OCI-LY1 (cell line): Measurements from ENCODE around the gene CFAP221.

Source experiments
- H2AFZ ChIP-seq: fragments of 200-600 bp; sonication (generic), shearing (Covaris generic); 2 replicates; pipeline ENCODE4 v1.6.0; 2014; ENCODE audit warnings: antibody characterized with exemption, mild to moderate bottlenecking, low read length
- H3F3A ChIP-seq: fragments of 200-600 bp; sonication (generic), shearing (Covaris generic); 2 replicates; pipeline ENCODE4 v1.6.0; 2014; ENCODE audit warnings: mild to moderate bottlenecking, antibody characterized with exemption, low read length, moderate library complexity; ENCODE audit not compliant: insufficient read depth
- H3K27ac ChIP-seq: fragments of 200-600 bp; sonication (generic); 2 replicates; pipeline ENCODE4 v1.5.1; 2014; ENCODE audit warnings: low read length, mixed run types, mild to moderate bottlenecking, low read depth; ENCODE audit not compliant: poor library complexity, severe bottlenecking
- H3K27me3 ChIP-seq: fragments of 200-600 bp; sonication (generic); 2 replicates; pipeline ENCODE4 v1.6.0; 2014; ENCODE audit warnings: antibody characterized with exemption, mild to moderate bottlenecking, low read length, moderate library complexity; ENCODE audit not compliant: insufficient read depth
- H3K36me3 ChIP-seq: fragments of 200-600 bp; sonication (generic); 2 replicates; pipeline ENCODE4 v1.6.1; 2014; ENCODE audit warnings: mild to moderate bottlenecking, antibody characterized with exemption, low read length, moderate library complexity, mixed read lengths; ENCODE audit not compliant: insufficient read depth
- H3K4me1 ChIP-seq: fragments of 200-600 bp; sonication (generic); 2 replicates; pipeline ENCODE4 v1.5.1; 2014; ENCODE audit warnings: mild to moderate bottlenecking, low read length, moderate library complexity; ENCODE audit not compliant: insufficient read depth, severe bottlenecking
- H3K4me2 ChIP-seq: fragments of 200-600 bp; sonication (generic), shearing (Covaris generic); 2 replicates; pipeline ENCODE4 v1.6.1; 2014; ENCODE audit warnings: low read length
- H3K4me3 ChIP-seq: fragments of 200-600 bp; sonication (generic); 2 replicates; pipeline ENCODE4 v1.5.1; 2014; ENCODE audit warnings: low read length, low read depth, mild to moderate bottlenecking, mixed read lengths; ENCODE audit not compliant: poor library complexity, severe bottlenecking
- H3K79me2 ChIP-seq: fragments of 200-600 bp; shearing (Covaris generic); 2 replicates; pipeline ENCODE4 v1.6.1; 2016; ENCODE audit warnings: mixed run types, low read length, mixed read lengths; ENCODE audit not compliant: insufficient read depth
- H3K9ac ChIP-seq: fragments of 200-600 bp; sonication (generic), shearing (Covaris generic); 2 replicates; pipeline ENCODE4 v1.6.1; 2014; ENCODE audit warnings: mild to moderate bottlenecking, low read length, mixed read lengths
- H3K9me2 ChIP-seq: fragments of 200-600 bp; sonication (generic), shearing (Covaris generic); 2 replicates; pipeline ENCODE4 v1.6.1; 2014; ENCODE audit warnings: low read depth, mild to moderate bottlenecking, low read length, mixed read lengths
- H3K9me3 ChIP-seq: fragments of 200-600 bp; shearing (Covaris generic); 2 replicates; pipeline ENCODE4 v1.6.1; 2014; ENCODE audit warnings: low read length, mixed read lengths
- H4K20me1 ChIP-seq: fragments of 200-600 bp; sonication (generic), shearing (Covaris generic); 2 replicates; pipeline ENCODE4 v1.6.0; 2016; ENCODE audit warnings: mild to moderate bottlenecking, low read length; ENCODE audit not compliant: insufficient read depth
- EZH2 ChIP-seq: fragments of 200-600 bp; sonication (generic), shearing (Covaris generic); IDR thresholded peaks from 2 replicates; pipeline ENCODE4 v1.8.0; 2017; ENCODE audit warnings: borderline replicate concordance, mixed run types, mild to moderate bottlenecking, antibody characterized with exemption, low read length, moderate library complexity, mixed read lengths
- TF ChIP-seq, protein P1 (sequence below): fragments of 200-600 bp; sonication (generic), shearing (Covaris generic); IDR thresholded peaks from 2 replicates; pipeline ENCODE4 v1.5.1; 2017; ENCODE audit warnings: mild to moderate bottlenecking, antibody characterized with exemption, low read length, moderate library complexity, mixed read lengths

Gene CFAP221

DNA sequence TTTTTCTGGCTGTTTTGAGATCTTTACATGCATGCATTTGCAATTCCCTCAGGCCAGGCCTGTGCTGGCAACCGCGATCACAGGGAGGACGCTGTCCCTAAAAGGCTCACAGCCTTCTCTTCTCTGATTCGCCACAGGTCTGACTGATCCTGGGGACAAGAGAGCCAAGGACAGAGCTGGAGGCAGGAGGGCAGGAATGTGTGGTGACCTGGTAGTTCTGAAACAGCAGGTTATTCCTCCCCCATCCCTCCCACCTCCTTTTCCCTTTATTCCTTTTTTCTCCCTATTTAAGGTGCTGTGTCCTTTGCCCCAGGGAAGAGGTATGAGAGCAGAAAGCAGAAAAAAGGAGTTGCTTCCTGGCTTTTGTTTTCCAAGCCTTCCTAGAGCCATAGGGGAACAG is 156.6 kb downstream of the CFAP221 start:
- TF ChIP-seq, protein P1, sequence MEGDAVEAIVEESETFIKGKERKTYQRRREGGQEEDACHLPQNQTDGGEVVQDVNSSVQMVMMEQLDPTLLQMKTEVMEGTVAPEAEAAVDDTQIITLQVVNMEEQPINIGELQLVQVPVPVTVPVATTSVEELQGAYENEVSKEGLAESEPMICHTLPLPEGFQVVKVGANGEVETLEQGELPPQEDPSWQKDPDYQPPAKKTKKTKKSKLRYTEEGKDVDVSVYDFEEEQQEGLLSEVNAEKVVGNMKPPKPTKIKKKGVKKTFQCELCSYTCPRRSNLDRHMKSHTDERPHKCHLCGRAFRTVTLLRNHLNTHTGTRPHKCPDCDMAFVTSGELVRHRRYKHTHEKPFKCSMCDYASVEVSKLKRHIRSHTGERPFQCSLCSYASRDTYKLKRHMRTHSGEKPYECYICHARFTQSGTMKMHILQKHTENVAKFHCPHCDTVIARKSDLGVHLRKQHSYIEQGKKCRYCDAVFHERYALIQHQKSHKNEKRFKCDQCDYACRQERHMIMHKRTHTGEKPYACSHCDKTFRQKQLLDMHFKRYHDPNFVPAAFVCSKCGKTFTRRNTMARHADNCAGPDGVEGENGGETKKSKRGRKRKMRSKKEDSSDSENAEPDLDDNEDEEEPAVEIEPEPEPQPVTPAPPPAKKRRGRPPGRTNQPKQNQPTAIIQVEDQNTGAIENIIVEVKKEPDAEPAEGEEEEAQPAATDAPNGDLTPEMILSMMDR: no peak
- H2AFZ ChIP-seq: no peak overlapping the region
- H3K9ac ChIP-seq: no peak overlapping the region

DNA sequence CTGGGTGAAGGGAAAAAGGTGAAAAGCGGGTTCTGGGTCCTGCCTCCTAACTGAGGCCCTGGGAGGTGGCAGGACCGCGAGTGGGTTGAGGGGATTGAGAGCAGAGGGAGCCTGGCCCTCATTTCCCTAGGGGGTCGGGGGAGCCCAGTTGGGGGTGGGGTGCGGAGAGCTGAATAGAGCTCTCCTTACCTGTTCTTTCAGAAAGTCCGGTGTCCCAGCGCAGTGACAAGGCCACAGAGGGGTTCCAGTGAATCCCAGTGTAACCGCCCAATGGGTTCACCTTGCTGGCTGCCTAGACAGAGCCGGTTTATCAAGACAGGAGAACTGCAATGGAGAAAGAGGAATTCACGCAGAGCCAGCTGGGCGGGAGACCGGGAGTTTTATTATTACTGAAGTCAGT is 157.1 kb downstream of the CFAP221 start:
- no peaks in the 10 kb centered on the region for H3F3A ChIP-seq
- H3K36me3 ChIP-seq: no peaks in the 10 kb centered on the region; the same call in 1 of the 2 replicates
- no peaks in the 10 kb centered on the region for H3K9me2 ChIP-seq
- H3K4me1 ChIP-seq: peaks cover 21% of the 10 kb centered on the region
- H3K9me3 ChIP-seq: no peaks in the 10 kb centered on the region
- no peaks in the 10 kb centered on the region; the same call in 1 of the 2 replicates for H3K27me3 ChIP-seq
- no peak overlapping the region for H3K27ac ChIP-seq
- no peak overlapping the region for H3K4me2 ChIP-seq
- no peaks in the 10 kb centered on the region for H3K79me2 ChIP-seq
- no peak overlapping the region for H2AFZ ChIP-seq
- H4K20me1 ChIP-seq: no peaks in the 10 kb centered on the region
- no peak for TF ChIP-seq EZH2
- TF ChIP-seq, protein P1: no peak
- H3K9ac ChIP-seq: no peak overlapping the region
- no peak overlapping the region for H3K4me3 ChIP-seq

More for the DNA sequence above, 156.6 kb downstream of the CFAP221 start:
- Histone ChIP-seq H3K9me2 (no peaks in the 10 kb centered on the region), H3K27ac (no peak overlapping the region), H3F3A (no peaks in the 10 kb centered on the region), H3K4me1 (peaks cover 26% of the 10 kb centered on the region), H4K20me1 (no peaks in the 10 kb centered on the region), H3K4me3 (no peak overlapping the region), H3K36me3 (no peaks in the 10 kb centered on the region; the same call in 1 of the 2 replicates), H3K4me2 (no peak overlapping the region), H3K79me2 (no peaks in the 10 kb centered on the region), H3K9me3 (no peaks in the 10 kb centered on the region), H3K27me3 (no peaks in the 10 kb centered on the region; the same call in 1 of the 2 replicates)

DNA sequence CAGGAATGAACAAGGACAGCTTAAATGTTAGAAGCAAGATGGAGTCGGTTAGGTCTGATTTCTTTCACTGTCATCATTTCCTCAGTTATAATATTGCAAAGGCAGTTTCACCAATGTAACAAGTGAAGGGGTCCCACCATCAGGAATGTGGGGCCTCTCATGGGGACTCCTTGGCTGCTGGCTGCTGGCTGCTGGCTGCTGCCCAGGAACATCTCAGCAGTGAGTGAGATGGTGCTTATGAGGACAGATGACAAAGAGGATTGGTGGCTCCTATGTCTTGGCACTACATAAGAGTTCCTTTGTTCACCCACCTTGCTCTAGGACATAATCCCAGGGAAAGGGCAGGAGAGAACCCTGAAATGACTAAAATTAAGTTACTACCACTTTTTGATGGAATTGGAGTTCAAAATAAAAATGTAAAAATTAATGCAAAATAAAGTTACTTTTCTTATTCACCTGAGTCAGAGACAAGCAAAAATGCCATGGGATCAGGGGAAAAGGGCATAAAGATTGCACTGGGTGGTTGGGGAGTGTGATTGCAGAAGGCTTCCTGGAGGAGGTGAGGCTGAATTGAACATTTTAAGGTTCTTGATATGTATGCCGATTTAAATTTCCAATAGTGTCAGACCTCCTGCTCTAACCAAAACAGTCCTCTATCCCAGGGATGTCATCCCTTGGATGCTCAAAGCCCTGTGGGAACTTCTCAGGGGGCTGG is 158.1 kb downstream of the CFAP221 start:
- Histone ChIP-seq H3F3A (no peaks in the 10 kb centered on the region), H3K36me3 (no peaks in the 10 kb centered on the region; the same call in 1 of the 2 replicates), H3K9ac (no peak overlapping the region), H3K9me3 (no peaks in the 10 kb centered on the region), H3K4me3 (no peak overlapping the region), H3K9me2 (no peaks in the 10 kb centered on the region), H4K20me1 (no peaks in the 10 kb centered on the region), H3K79me2 (no peaks in the 10 kb centered on the region), H2AFZ (no peak overlapping the region), H3K4me1 (peaks cover 11% of the 10 kb centered on the region), H3K27me3 (no peaks in the 10 kb centered on the region; the same call in 1 of the 2 replicates), H3K4me2 (no peak overlapping the region), H3K27ac (no peak overlapping the region)
- TF ChIP-seq EZH2: no peak
- TF ChIP-seq, protein P1: no peak
